Glomerular visceral epithelial cell (primary cell): Measurements from ENCODE around the gene PSPN.

ENCODE experiments used
- DNase-seq: peaks from one replicate; pipeline ENCODE4 v3.0.0-alpha.2; 2016; ENCODE audit errors: extremely low spot score

The PSPN gene, protein sequence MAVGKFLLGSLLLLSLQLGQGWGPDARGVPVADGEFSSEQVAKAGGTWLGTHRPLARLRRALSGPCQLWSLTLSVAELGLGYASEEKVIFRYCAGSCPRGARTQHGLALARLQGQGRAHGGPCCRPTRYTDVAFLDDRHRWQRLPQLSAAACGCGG

DNA sequence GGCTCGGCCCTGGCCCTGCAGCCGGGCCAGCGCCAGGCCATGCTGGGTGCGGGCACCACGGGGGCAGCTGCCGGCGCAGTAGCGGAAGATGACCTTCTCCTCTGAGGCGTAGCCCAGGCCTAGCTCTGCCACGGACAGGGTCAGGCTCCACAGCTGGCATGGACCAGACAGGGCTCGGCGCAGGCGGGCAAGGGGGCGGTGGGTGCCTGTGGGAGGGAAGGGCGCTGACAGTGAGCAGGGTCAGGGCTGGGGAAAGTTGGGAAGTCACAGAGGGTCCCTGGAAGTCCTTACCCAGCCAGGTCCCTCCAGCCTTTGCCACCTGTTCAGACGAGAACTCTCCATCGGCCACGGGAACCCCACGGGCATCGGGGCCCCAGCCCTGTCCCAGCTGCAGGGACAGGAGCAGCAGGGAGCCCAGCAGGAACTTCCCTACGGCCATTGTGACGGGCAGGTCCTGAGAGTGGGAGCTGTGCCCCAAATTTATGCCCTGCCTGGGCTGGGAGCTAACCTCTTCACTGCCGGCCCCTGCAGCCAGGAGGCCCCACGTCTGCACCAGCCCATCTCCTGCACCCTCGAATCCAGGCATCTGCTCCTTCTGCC, at the start of gene PSPN:
Gene PSPN, minus strand, starts transcription at position 523 of the 600 bp plus-strand sequence. Its CDS starts 84 bp downstream, at position 439.
- no peak for DNase-seq

DNA sequence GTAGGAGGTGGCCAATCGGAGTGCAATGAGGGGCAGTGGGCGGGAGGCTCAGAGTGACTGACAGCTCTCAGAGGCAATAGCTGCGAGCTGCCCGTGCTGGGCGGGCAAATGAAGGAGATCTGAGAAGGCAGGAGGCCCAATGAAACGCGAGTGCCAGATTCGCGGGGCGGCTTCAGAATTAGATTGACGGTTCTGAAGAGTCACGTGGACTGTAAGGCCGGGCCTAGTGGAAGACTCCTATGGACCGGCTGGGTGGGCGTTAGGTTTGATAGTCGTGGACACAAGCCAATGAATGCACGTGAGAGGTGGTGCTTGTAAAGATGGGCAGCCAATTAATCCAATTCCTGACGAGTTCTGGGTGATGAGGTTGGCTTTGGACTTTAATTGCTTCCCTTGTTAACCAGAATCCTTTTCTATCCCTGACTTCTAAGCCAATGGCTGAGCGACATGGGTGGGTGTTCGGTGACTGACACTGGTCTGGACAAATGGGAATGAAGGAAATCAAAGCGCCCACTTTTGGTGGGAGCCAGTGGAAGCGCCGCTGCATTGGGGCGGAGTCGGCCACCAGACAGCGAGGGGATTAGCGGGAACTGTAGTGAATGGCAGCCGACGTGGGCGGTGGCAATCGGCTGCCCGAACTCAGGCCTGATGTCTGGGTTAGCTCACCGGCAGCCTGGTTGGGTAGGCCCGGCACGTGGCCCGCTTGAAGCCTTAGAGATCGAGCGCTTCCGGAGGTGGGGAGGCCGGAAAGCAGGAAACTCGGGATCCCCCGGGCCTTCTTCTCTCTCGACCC, 49.4 kb upstream of the PSPN start:
- DNase-seq: peak; percentile 100

- DNase-seq: peak; percentile 22
Observed at GRCh38 chr19:6424195-6424938, 48.6 kb upstream of the PSPN start, which contains the start of gene KHSRP. KHSRP (minus strand) TSS chr19:6424811; CDS start chr19:6424701, 110 bp downstream.

- peak; percentile 56 for DNase-seq
Observed at GRCh38 chr19:6423499-6424194, 47.9 kb upstream of the PSPN start.

- DNase-seq: no peak
Observed at GRCh38 chr19:6421075-6422014, 45.6 kb upstream of the PSPN start.

DNA sequence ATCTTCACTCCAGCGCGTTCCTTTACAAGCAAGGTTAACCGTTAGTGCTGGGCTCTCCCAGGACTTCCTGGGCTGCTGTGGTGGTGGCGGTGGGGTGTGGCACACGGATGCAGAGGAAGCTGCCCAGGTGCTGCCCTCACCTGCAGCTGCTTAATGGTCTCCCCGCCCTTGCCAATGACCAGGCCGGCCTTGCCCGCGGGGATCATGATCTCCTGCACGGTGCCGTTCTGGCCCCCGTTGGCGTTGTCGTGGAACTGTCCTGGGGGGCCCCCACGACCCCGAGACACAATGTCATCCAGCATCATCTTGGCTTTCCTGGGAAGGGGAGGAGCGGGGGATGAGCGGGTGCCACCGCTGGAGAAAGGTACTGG, 42.8 kb upstream of the PSPN start:
- no peak for DNase-seq

GRCh38 chr19:6417713-6418561, 42.2 kb upstream of the PSPN start:
- peak; percentile 21 for DNase-seq

- no peak for DNase-seq
Observed at GRCh38 chr19:6416658-6417405, 41.1 kb upstream of the PSPN start.

DNA sequence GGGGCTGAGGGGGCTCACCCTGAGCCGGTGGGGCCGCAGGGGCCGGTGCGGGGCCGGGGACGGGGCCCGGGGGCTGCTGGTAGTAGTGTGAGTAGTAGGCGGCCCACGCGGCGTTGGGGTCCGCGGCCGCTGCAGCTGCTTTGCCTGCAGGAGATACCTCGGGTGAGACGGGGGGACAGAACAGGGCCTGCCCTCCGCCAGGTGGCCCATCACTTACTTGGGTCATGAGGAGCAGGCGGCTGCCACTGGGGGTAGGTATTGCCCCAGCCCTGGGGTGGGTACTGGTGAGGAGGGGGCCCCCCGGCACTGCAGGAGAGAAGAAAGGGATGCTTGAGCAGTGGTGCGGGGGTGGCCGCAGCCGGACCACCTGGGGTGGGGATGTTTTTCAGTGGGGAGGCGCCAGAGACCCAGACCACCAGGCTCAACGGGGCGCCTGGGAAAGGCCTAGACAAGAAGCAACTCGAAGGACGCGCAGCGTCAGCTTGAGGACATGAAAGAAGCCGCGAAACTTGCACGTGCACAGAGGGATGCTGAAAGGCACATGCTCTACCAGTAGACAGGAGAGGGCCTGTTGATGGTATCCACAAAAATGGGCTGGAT, 40.0 kb upstream of the PSPN start:
- DNase-seq: no peak

DNA sequence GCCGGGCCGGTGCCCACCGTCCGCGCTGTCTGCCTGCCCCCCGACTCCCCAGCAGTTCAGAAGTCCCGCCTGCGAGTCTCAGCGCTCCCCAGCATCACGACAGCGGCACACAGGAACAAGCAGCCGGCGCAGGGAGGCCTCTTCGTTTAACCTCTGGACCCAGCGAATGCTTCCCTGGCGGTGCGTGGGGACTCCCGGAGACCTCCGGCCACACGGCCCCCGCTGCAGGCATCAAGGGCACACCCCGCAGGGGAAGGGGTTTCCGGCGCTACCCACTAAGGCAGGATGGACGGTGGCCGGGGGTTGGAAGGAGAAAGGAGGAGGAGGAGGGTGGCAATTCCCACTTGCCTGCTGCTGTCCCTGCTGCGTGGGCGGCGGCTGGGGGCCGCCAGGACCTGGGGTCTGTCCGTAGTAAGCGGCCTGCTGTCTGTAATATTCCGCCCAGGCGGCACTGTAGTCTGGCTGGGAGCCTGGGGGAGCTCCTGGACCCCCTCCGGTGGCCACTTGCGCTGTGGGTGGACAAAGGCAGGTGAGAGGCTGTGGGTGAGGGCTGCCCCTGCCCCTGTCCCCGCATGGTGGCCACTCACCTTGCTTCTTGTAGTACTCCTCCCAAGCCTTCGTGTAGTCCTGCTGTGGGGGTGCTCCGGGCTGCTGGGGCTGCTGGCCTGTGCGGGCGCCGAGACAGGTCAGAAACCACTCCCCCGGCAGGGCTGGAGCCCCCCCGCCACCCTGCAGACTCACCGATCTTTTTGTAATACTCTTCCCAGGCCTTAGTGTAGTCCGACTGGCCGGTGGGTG, 39.3 kb upstream of the PSPN start:
- DNase-seq: no peak

- DNase-seq: no peak
Observed at GRCh38 chr19:6413721-6414643, 38.2 kb upstream of the PSPN start.

DNA sequence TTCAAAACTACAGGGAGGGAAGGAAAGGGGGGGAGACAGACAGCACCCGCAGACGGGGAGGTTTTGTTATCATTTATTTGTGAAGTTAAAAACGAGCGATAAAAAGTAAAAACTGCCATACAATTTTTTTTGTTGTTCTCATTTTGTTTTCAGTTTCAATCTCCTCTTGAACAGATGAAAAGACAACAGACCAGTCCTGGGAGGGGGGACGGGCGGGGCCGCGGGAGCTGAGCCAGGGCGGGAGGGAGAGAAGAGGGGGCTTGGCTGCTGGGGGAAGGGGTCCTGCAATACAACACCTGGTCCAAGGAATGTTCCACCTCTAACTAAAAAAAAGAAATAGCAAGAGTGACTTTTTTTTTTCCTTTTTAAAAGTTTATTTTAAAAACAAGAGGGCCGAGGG, 37.6 kb upstream of the PSPN start:
- no peak for DNase-seq

- peak; percentile 35 for DNase-seq
Observed at GRCh38 chr19:6412447-6413091, 36.8 kb upstream of the PSPN start.

DNA sequence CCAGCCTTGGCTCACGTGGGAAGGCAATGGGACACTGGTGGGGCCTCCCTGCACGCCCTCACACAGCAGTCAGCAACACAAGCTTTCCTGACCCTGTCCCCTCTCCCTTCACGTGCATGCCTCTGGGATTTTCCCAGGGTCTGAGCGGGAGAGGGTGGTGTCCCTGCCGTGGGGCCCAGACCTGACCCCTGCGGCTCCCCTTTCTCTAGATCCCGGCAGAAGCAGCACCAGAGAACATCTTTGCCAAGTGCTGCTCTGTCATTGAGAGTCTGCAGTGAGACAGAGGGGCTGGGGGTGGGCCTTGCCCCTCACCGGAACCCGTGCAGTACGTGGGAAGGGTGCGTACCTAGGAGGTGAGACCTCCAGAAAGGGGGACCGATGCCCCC, 36.3 kb upstream of the PSPN start:
- no peak for DNase-seq

GRCh38 chr19:6409346-6409745, 33.6 kb upstream of the PSPN start:
- no peak for DNase-seq

GRCh38 chr19:6406401-6406800, 30.7 kb upstream of the PSPN start:
- no peak for DNase-seq
